OCI-LY7 (cell line): ENCODE results near the gene CCDC184.

ENCODE experiments used
- CTCF ChIP-seq: fragments of 200-600 bp; sonication (generic); conservative IDR thresholded peaks from 2 replicates; pipeline ENCODE4 v1.5.1; 2014; ENCODE audit warnings: mild to moderate bottlenecking, antibody characterized with exemption, low read length, moderate library complexity, mixed read lengths
- EZH2phosphoT487 ChIP-seq: fragments of 200-600 bp; sonication (generic); IDR thresholded peaks from 2 replicates; pipeline ENCODE4 v1.6.1; 2018; ENCODE audit warnings: low read depth, borderline replicate concordance, mild to moderate bottlenecking, mixed run types, antibody characterized with exemption, low read length, moderate library complexity, mixed read lengths

DNA sequence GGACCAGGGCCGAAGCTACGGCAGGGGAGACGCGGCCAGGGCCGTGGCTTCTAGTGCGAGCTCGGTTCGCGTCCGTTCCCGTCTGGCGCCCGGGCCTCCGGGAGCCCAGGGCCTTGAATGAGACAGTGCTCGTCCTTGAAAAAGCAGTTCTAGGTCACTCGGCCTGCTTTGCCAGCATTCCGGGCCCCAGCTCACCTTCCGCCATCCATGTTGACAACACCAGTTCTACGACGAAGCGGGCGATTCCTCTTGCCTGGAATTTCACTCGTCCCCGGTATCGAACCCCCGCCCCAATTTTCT, 15.2 kb downstream of the CCDC184 start:
- TF ChIP-seq CTCF (no peak), EZH2phosphoT487 (no peak)
